Fibroblast of lung (primary cell): ENCODE measurements around the gene COL4A1. TPM values are rescaled to one million over a fixed set of nuclear protein-coding genes. Genes with fewer than 3 reads are reported as not detected.

Source experiments
- DNase-seq, 2 donors: peaks; one replicate each; pipeline versions ENCODE4 v3.0.0 to v3.0.0-alpha.2; 2010; ENCODE audit warnings: low read depth in 2 of 2
- H2AFZ ChIP-seq: 2 replicates; pipeline ENCODE4 v1.5.1; 2012; ENCODE audit warnings: low read length, control low read depth, inconsistent platforms
- H3K27ac ChIP-seq: 2 replicates; pipeline ENCODE4 v1.5.1; 2011; ENCODE audit warnings: low read length, control low read depth; ENCODE audit not compliant: insufficient read depth
- H3K27me3 ChIP-seq: 2 replicates; pipeline ENCODE4 v1.5.1; 2011; ENCODE audit warnings: mild to moderate bottlenecking, low read length; ENCODE audit not compliant: control insufficient read depth, insufficient read depth
- H3K36me3 ChIP-seq: 2 replicates; pipeline ENCODE4 v1.5.1; 2011; ENCODE audit warnings: low read length; ENCODE audit not compliant: control insufficient read depth, insufficient read depth
- H3K4me1 ChIP-seq: 2 replicates; pipeline ENCODE4 v1.5.1; 2011; ENCODE audit warnings: low read length; ENCODE audit not compliant: control insufficient read depth, insufficient read depth; ENCODE audit errors: extremely low read depth
- H3K4me2 ChIP-seq: 2 replicates; pipeline ENCODE4 v1.5.1; 2011; ENCODE audit warnings: low read length, control low read depth; ENCODE audit not compliant: insufficient read depth; ENCODE audit errors: extremely low read depth
- H3K4me3 ChIP-seq, 4 experiments: fragments of 200-600 bp in 1 of 4; sonication (generic) in 1 of 4; replicated peaks in 1 of 4; 2 replicates each; pipeline ENCODE4 v1.5.1; 2011 to 2016; ENCODE audit warnings: low read length in 4 of 4, low read depth in 3 of 4, mild to moderate bottlenecking in 3 of 4, control low read depth in 2 of 4, inconsistent platforms in 1 of 4, mixed read lengths in 1 of 4; ENCODE audit not compliant: insufficient read depth in 1 of 4; ENCODE audit errors: control extremely low read depth in 1 of 4
- H3K79me2 ChIP-seq: 2 replicates; pipeline ENCODE4 v1.5.1; 2012; ENCODE audit warnings: mild to moderate bottlenecking, low read length, inconsistent platforms; ENCODE audit not compliant: control insufficient read depth, insufficient read depth
- H3K9ac ChIP-seq: 2 replicates; pipeline ENCODE4 v1.5.1; 2011; ENCODE audit warnings: mild to moderate bottlenecking, low read length, control low read depth; ENCODE audit not compliant: insufficient read depth
- H3K9me3 ChIP-seq: 2 replicates; pipeline ENCODE4 v1.5.1; 2012; ENCODE audit warnings: low read depth, low read length; ENCODE audit not compliant: control insufficient read depth, insufficient read depth
- H4K20me1 ChIP-seq: 2 replicates; pipeline ENCODE4 v1.5.1; 2011; ENCODE audit warnings: low read length; ENCODE audit not compliant: control insufficient read depth, insufficient read depth; ENCODE audit errors: extremely low read depth
- CTCF ChIP-seq, 2 donors: IDR thresholded peaks in 1 of 2; conservative IDR thresholded peaks in 1 of 2; 1 replicate in 1 of 2; 2 replicates in 1 of 2; pipeline ENCODE4 v1.5.1; 2011 to 2012; ENCODE audit warnings: low read length in 2 of 2, control low read depth in 1 of 2, inconsistent platforms in 1 of 2, low read depth in 1 of 2, mild to moderate bottlenecking in 1 of 2
- EZH2 ChIP-seq: IDR thresholded peaks from 2 replicates; pipeline ENCODE4 v1.5.1; 2012; ENCODE audit warnings: low read length, control low read depth, mild to moderate bottlenecking; ENCODE audit errors: missing control alignments
- polyA plus RNA-seq, 2 donors: library from polyadenylated mRNA; depleted of rRNA in 1 of 2; stranded (reverse) in 1 of 2; unstranded in 1 of 2; fragments of >200 nt; gene quantifications; 2 replicates each; pipeline ENCODE4 v1.2.1, GENCODE V29; 2011 to 2012; ENCODE audit warnings: missing spikeins in 1 of 2
- total RNA-seq: library from RNA; depleted of rRNA; stranded (reverse); fragments of >200 nt; gene quantifications from 2 replicates; pipeline ENCODE4 v1.2.1, GENCODE V29; 2014

The COL4A1 gene
- total and polyA plus RNA-seq, 2 donors (not counting 1 experiment from before 2014, with no cell fraction given), result 34.0 to 607 TPM

GRCh38 chr13:110297766-110298504, 9.0 kb downstream of the COL4A1 start:
- no peaks in the 10 kb centered on the region for H3K9me3 ChIP-seq
- no peak overlapping the region for H2AFZ ChIP-seq
- no peak overlapping the region for H3K9ac ChIP-seq
- H3K27ac ChIP-seq, result peak overlapping the region; percentile 43
- peak overlapping the region; percentile 51 for H3K4me2 ChIP-seq
- peak overlapping the region in 1 of 4 experiments; percentile 30 for H3K4me3 ChIP-seq
- H4K20me1 ChIP-seq, result no peaks in the 10 kb centered on the region
- H3K79me2 ChIP-seq, result peaks cover 68% of the 10 kb centered on the region
- peaks cover 30% of the 10 kb centered on the region for H3K4me1 ChIP-seq
- DNase-seq, result peak in 1 of 2 donors; percentile 57
- TF ChIP-seq CTCF (conservative IDR thresholded peaks at IDR 0.05 in 1 of 2, IDR thresholded peaks at IDR 0.05 in 1 of 2; ENCODE audit: low read depth in 1 of 2, low read length in 2 of 2) (no peak), EZH2 (no peak)
- no peaks in the 10 kb centered on the region for H3K36me3 ChIP-seq
- H3K27me3 ChIP-seq, result no peaks in the 10 kb centered on the region

DNA sequence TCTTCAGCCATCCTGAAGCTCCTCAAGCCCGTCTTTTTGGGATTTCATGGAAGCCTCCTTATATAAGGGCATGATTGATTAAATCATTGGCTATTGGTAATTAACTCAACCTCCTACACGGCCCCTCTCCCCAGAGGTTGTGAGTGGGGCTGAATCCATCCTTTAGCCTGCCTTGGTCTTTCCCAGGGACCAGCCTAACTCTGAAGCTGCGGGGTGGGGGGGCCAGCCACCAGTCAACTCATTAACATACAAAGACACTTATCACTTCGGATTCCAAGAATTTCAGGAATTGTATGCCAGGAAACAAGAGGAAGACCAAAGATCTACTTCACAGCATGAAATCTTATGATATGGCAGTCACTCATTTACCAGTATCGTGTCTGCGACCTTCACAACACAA, 9.9 kb downstream of the COL4A1 start:
- Histone ChIP-seq H3K4me3 (no peak overlapping the region), H3K4me1 (peaks cover 27% of the 10 kb centered on the region), H2AFZ (no peak overlapping the region), H4K20me1 (no peaks in the 10 kb centered on the region), H3K36me3 (no peaks in the 10 kb centered on the region), H3K27me3 (no peaks in the 10 kb centered on the region), H3K79me2 (peaks cover 62% of the 10 kb centered on the region), H3K4me2 (no peak overlapping the region), H3K9me3 (no peaks in the 10 kb centered on the region), H3K27ac (no peak overlapping the region), H3K9ac (no peak overlapping the region)
- TF ChIP-seq CTCF (conservative IDR thresholded peaks at IDR 0.05 in 1 of 2, IDR thresholded peaks at IDR 0.05 in 1 of 2; ENCODE audit: low read depth in 1 of 2, low read length in 2 of 2) (no peak), EZH2 (no peak)
- no peak for DNase-seq

DNA sequence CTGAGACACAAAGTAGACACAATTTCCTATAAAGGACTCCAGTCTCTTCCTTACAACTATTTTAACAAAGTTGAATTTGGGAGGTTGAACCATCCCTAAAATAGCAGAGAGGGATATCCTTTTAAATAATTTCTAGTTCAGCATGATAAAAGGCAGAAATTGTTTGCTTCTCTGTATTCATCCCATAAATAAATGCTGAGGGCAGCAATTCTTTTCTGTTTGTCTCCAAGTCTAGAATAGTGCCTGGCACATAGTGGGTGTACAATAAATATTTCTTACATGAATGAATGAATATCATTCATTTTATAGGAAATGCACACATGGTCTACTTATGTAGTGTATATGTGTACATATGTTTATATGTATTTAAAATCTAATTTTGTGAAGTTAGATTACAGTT, 12.3 kb downstream of the COL4A1 start:
- no peak overlapping the region for H3K4me3 ChIP-seq
- no peak for DNase-seq
- no peak overlapping the region for H3K9ac ChIP-seq
- no peaks in the 10 kb centered on the region for H3K36me3 ChIP-seq
- no peaks in the 10 kb centered on the region for H3K27me3 ChIP-seq
- TF ChIP-seq CTCF (conservative IDR thresholded peaks at IDR 0.05 in 1 of 2, IDR thresholded peaks at IDR 0.05 in 1 of 2; ENCODE audit: low read depth in 1 of 2, low read length in 2 of 2) (no peak), EZH2 (no peak)
- H3K27ac ChIP-seq, result no peak overlapping the region
- H4K20me1 ChIP-seq, result no peaks in the 10 kb centered on the region
- H3K4me1 ChIP-seq, result peaks cover 14% of the 10 kb centered on the region
- H2AFZ ChIP-seq, result no peak overlapping the region
- H3K4me2 ChIP-seq, result no peak overlapping the region
- H3K9me3 ChIP-seq, result no peaks in the 10 kb centered on the region
- H3K79me2 ChIP-seq, result peaks cover 60% of the 10 kb centered on the region
